IMR-90 (cell line): Measurements from ENCODE around the gene AHNAK2. TPM values are rescaled to one million over a fixed set of nuclear protein-coding genes. Genes with fewer than 3 reads are reported as not detected.
A peak's percentile ranks its signal among the peaks of the same experiment; 100 is the strongest.

Experiments used
- ATAC-seq: fragments of 200-7000 bp; cut with Tn5 transposase; 2 replicates; pipeline ENCODE4 v1.9.1; 2020; ENCODE audit warnings: low read depth, mild to moderate bottlenecking, moderate library complexity
- BruUV-seq: library from RNA; stranded (reverse); fragments of 400-500 nt; replicated peaks from 2 replicates; lab custom pipeline; 2021; lab: Mats Ljungman, UMichigan
- CTCF ChIA-PET: fragments of 300-600 bp; formaldehyde crosslinking; extraction: SDS; loops from one replicate; lab custom pipeline; 2021; ENCODE audit warnings: antibody characterized with exemption; lab: Yijun Ruan, JAX
- POLR2A ChIA-PET: fragments of 300-600 bp; sonication (Branson Sonifier 250); formaldehyde crosslinking; loops from one replicate; lab custom pipeline; 2022; ENCODE audit warnings: antibody characterized with exemption; ENCODE audit not compliant: unreplicated experiment; lab: Charles Lee
- DNase-seq: peaks from one replicate; pipeline ENCODE4 v3.0.0; 2013
- H2AFZ ChIP-seq: replicated peaks from 2 replicates; pipeline ENCODE3; 2013; ENCODE audit warnings: low read length, mild to moderate bottlenecking; ENCODE audit not compliant: poor library complexity
- H2AK5ac ChIP-seq: 2 replicates; pipeline ENCODE4 v1.6.1; 2013; ENCODE audit warnings: low read depth, low read length, inconsistent platforms
- H2AK9ac ChIP-seq: replicated peaks from 2 replicates; pipeline ENCODE3; 2013; ENCODE audit warnings: mild to moderate bottlenecking, low read depth, low read length, moderate library complexity; ENCODE audit not compliant: poor library complexity
- H2BK120ac ChIP-seq: 2 replicates; pipeline ENCODE4 v1.6.1; 2013; ENCODE audit warnings: low read depth, low read length, inconsistent platforms
- H2BK15ac ChIP-seq: 3 replicates; pipeline ENCODE4 v1.6.1; 2013; ENCODE audit warnings: low read depth, low read length, inconsistent platforms
- H2BK20ac ChIP-seq: 2 replicates; pipeline ENCODE4 v1.6.1; 2013; ENCODE audit warnings: low read depth, mild to moderate bottlenecking, inconsistent platforms, low read length, moderate library complexity
- H2BK5ac ChIP-seq: 2 replicates; pipeline ENCODE4 v1.6.1; 2013; ENCODE audit warnings: mild to moderate bottlenecking, low read depth, low read length, inconsistent platforms; ENCODE audit not compliant: poor library complexity, severe bottlenecking
- H3K14ac ChIP-seq: replicated peaks from 2 replicates; pipeline ENCODE4 v1.6.1; 2013; ENCODE audit warnings: low read depth, low read length, inconsistent platforms
- H3K18ac ChIP-seq: 2 replicates; pipeline ENCODE4 v1.6.1; 2013; ENCODE audit warnings: low read depth, low read length, control low read depth
- H3K23ac ChIP-seq: 2 replicates; pipeline ENCODE4 v1.6.1; 2013; ENCODE audit warnings: low read depth, low read length, inconsistent platforms
- H3K27ac ChIP-seq: 2 replicates; pipeline ENCODE4 v1.5.1; 2013; ENCODE audit warnings: mild to moderate bottlenecking, control low read depth, low read length; ENCODE audit not compliant: insufficient read depth
- H3K27me3 ChIP-seq: 2 replicates; pipeline ENCODE4 v1.6.1; 2013; ENCODE audit warnings: low read length; ENCODE audit not compliant: control insufficient read depth, insufficient read depth
- H3K36me3 ChIP-seq: 2 replicates; pipeline ENCODE4 v1.6.1; 2013; ENCODE audit warnings: low read length, mixed read lengths; ENCODE audit not compliant: control insufficient read depth, insufficient read depth
- H3K4ac ChIP-seq: 2 replicates; pipeline ENCODE4 v1.6.1; 2013; ENCODE audit warnings: low read depth, low read length, inconsistent platforms
- H3K4me1 ChIP-seq: 2 replicates; pipeline ENCODE4 v1.6.1; 2013; ENCODE audit warnings: low read length, mixed read lengths; ENCODE audit not compliant: control insufficient read depth, insufficient read depth
- H3K4me2 ChIP-seq: 2 replicates; pipeline ENCODE4 v1.6.1; 2013; ENCODE audit warnings: low read depth, mild to moderate bottlenecking, control low read depth, low read length, moderate library complexity
- H3K4me3 ChIP-seq: 2 replicates; pipeline ENCODE4 v1.5.1; 2013; ENCODE audit warnings: low read depth, mild to moderate bottlenecking, control low read depth, low read length, moderate library complexity; ENCODE audit not compliant: insufficient read depth
- H3K56ac ChIP-seq: 2 replicates; pipeline ENCODE4 v1.6.1; 2013; ENCODE audit warnings: low read length, inconsistent platforms; ENCODE audit not compliant: insufficient read depth; ENCODE audit errors: extremely low read depth
- H3K79me1 ChIP-seq, 2 experiments: 2 replicates each; pipeline ENCODE4 v1.6.1; 2013; ENCODE audit warnings: low read length in 2 of 2, inconsistent platforms in 1 of 2, low read depth in 1 of 2
- H3K9ac ChIP-seq: 2 replicates; pipeline ENCODE4 v1.6.1; 2013; ENCODE audit warnings: low read depth, low read length, control low read depth
- H3K9me1 ChIP-seq: 2 replicates; pipeline ENCODE4 v1.6.1; 2013; ENCODE audit warnings: low read length, inconsistent platforms; ENCODE audit not compliant: insufficient read depth
- H3K9me3 ChIP-seq: 2 replicates; pipeline ENCODE4 v1.6.1; 2013; ENCODE audit warnings: low read length; ENCODE audit not compliant: control insufficient read depth, insufficient read depth
- H4K20me1 ChIP-seq: 2 replicates; pipeline ENCODE4 v1.6.1; 2013; ENCODE audit warnings: low read length, inconsistent platforms; ENCODE audit not compliant: insufficient read depth
- H4K5ac ChIP-seq: 2 replicates; pipeline ENCODE4 v1.6.1; 2013; ENCODE audit warnings: mild to moderate bottlenecking, low read depth, low read length, control low read depth
- H4K8ac ChIP-seq, 2 experiments: 2 replicates each; pipeline ENCODE4 v1.6.1; 2013; ENCODE audit warnings: low read depth in 2 of 2, low read length in 2 of 2, control low read depth in 1 of 2, inconsistent platforms in 1 of 2
- H4K91ac ChIP-seq: 2 replicates; pipeline ENCODE4 v1.6.1; 2013; ENCODE audit warnings: low read depth, low read length, inconsistent platforms; ENCODE audit not compliant: insufficient read depth
- CHD1 ChIP-seq: IDR thresholded peaks from 2 replicates; pipeline ENCODE4 v1.6.1; 2012; ENCODE audit warnings: low read depth, low read length, improper control_type of control experiment
- MAZ ChIP-seq: IDR thresholded peaks from 2 replicates; pipeline ENCODE4 v1.6.1; 2012; ENCODE audit warnings: low read depth, mild to moderate bottlenecking, low read length, improper control_type of control experiment, moderate library complexity, borderline replicate concordance
- POLR2A ChIP-seq: IDR thresholded peaks from 2 replicates; pipeline ENCODE4 v1.6.1; 2012; ENCODE audit warnings: mild to moderate bottlenecking, low read depth, low read length
- RAD21 ChIP-seq: IDR thresholded peaks from 2 replicates; pipeline ENCODE4 v1.6.1; 2012; ENCODE audit warnings: low read length, improper control_type of control experiment
- WGBS, 2 experiments: methylation state at CpG; one replicate each; pipeline versions ENCODE4 v1.1.5 to v1.1.7; 2013; ENCODE audit warnings: missing lambda C conversion rate in 2 of 2; ENCODE audit not compliant: insufficient read length in 1 of 2; ENCODE audit errors: extremely low coverage in 2 of 2; 5-methylcytosine and 5-hydroxymethylcytosine counted together
- dilution Hi-C: fragments of 300-500 bp; cut with HindIII; formaldehyde crosslinking; loops from one replicate; pipeline ENCODE4 v1.14.3; 2018; ENCODE audit warnings: low sequenced_read_pairs; ENCODE audit not compliant: unreplicated experiment
- in situ Hi-C: fragments of 300-500 bp; cut with MboI; formaldehyde crosslinking; loops from 3 replicates; pipeline ENCODE4 v1.14.3; 2019; ENCODE audit warnings: low sequenced_read_pairs, inconsistent platforms, mixed read lengths
- intact Hi-C: fragments of 100-400 bp; cut with micrococcal nuclease; formaldehyde crosslinking; loops from 2 replicates; pipeline ENCODE4 v1.10.0; 2022
- polyA plus RNA-seq, 3 experiments: library from polyadenylated mRNA; depleted of rRNA; stranded (reverse); fragments of >200 nt; gene quantifications; 2 replicates each; pipeline ENCODE4 v1.2.3, GENCODE V29; 2012; ENCODE audit warnings: low replicate concordance in 1 of 3
- total RNA-seq: library from RNA; depleted of rRNA; stranded (reverse); fragments of >200 nt; gene quantifications from 2 replicates; pipeline ENCODE4 v1.2.3, GENCODE V29; 2012

Gene AHNAK2
- total and polyA plus RNA-seq, 2 of the 4 experiments (the other 2 are of a cell fraction): 2.6 to 7.9 TPM

- Histone ChIP-seq H4K20me1 (no peaks in the 10 kb centered on the region), H3K9me3 (peaks cover 6% of the 10 kb centered on the region; the same call in 1 of the 2 replicates), H3K18ac (no peak within 1 kb of the TSS), H3K36me3 (no peaks in the 10 kb centered on the region), H2BK20ac (no peak within 1 kb of the TSS), H2AFZ (peak within 1 kb of the TSS; percentile 26), H3K27ac (no peak within 1 kb of the TSS), H2AK9ac (no peak within 1 kb of the TSS), H4K8ac (no peak within 1 kb of the TSS), H4K5ac (no peak within 1 kb of the TSS), H3K9ac (no peak within 1 kb of the TSS), H2AK5ac (no peak within 1 kb of the TSS), H3K14ac (no peak within 1 kb of the TSS), H3K27me3 (peaks cover 11% of the 10 kb centered on the region), H4K91ac (no peak within 1 kb of the TSS), H3K4me1 (no peaks in the 10 kb centered on the region), H3K4me3 (no peak within 1 kb of the TSS), H3K4me2 (no peak within 1 kb of the TSS), H2BK5ac (no peak within 1 kb of the TSS), H3K4ac (no peak within 1 kb of the TSS), H3K23ac (no peak within 1 kb of the TSS), H2BK15ac (no peak within 1 kb of the TSS), H3K79me1 (no peaks in the 10 kb centered on the region), H2BK120ac (no peak within 1 kb of the TSS), H3K56ac (no peak within 1 kb of the TSS), H3K9me1 (no peaks in the 10 kb centered on the region)
- DNase-seq (no peak), ATAC-seq (no peak)
- TF ChIP-seq CHD1 (no peak), MAZ (no peak), RAD21 (no peak), POLR2A (no peak)
- dilution Hi-C loops (no loop called here), intact Hi-C loops (no loop called here), in situ Hi-C loops (no loop called here)
- WGBS, 2 experiments: 82% methylated on average over 6 of the region's 14 CpGs; no CpG with 5 or more reads in 1 of the 2 experiments
- no TSS peak for BruUV-seq
- CTCF ChIA-PET: no interaction called here
- POLR2A ChIA-PET: no interaction called here
Observed at GRCh38 chr14:104924421-104925213, 53.6 kb downstream of the AHNAK2 start, which contains the start of gene PLD4. Gene PLD4, plus strand, starts transcription at chr14:104924879. Its CDS starts 2,262 bp downstream, at chr14:104927141.
